WERI-Rb-1 (cell line): ENCODE data around the gene CPLX1.
A peak's percentile ranks its signal among the peaks of the same experiment; 100 is the strongest.

Experiments
- DNase-seq: peaks from one replicate; pipeline ENCODE4 v3.0.0-alpha.2; 2020
- H3K27ac ChIP-seq: fragments of 250-450 bp; sonication (Bioruptor Pico); 2 replicates; pipeline ENCODE4 v1.5.1; 2020; ENCODE audit warnings: mild to moderate bottlenecking, moderate library complexity
- H3K27me3 ChIP-seq: fragments of 250-450 bp; sonication (Bioruptor Pico); 2 replicates; pipeline ENCODE4 v1.5.1; 2021; ENCODE audit warnings: mild to moderate bottlenecking, low read depth, moderate library complexity; ENCODE audit not compliant: insufficient read depth, severe bottlenecking
- H3K36me3 ChIP-seq: fragments of 250-450 bp; sonication (Bioruptor Pico); 2 replicates; pipeline ENCODE4 v1.5.1; 2020; ENCODE audit warnings: mild to moderate bottlenecking, moderate library complexity
- H3K4me3 ChIP-seq: 2 replicates; pipeline ENCODE4 v1.5.1; 2011; ENCODE audit warnings: low read depth, mild to moderate bottlenecking, control low read depth, low read length
- H3K9me3 ChIP-seq: fragments of 250-450 bp; sonication (Bioruptor Pico); 2 replicates; pipeline ENCODE4 v1.5.1; 2021; ENCODE audit warnings: mild to moderate bottlenecking, moderate library complexity; ENCODE audit not compliant: severe bottlenecking
- TF ChIP-seq, protein P1 (sequence below): IDR thresholded peaks from 2 replicates; pipeline ENCODE4 v1.5.1; 2011; ENCODE audit warnings: low read depth, mild to moderate bottlenecking, control low read depth, inconsistent platforms, low read length

The CPLX1 gene

GRCh38 chr4:772776-773175 is 53.2 kb downstream of the CPLX1 start:
- peaks cover 77% of the 10 kb centered on the region for H3K36me3 ChIP-seq

DNA sequence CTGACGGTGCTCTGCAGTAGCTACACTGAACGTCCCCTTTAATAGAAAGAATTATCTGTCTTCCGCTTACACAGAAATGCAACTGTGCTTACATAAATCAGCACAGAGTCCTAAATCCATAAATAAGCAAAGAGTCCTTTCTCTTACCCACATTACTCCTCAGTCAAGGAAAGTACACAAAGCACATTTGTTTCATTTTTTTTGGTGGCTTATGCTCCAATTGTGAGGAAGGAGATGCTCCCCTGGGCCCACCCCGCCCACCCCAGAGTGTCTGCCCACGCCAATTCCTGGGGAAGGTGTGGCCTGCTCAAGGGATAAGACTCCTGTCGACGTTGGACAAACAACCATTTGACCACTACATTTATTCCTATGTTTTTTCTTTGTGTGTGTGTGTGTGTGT is 53.8 kb downstream of the CPLX1 start:
- Histone ChIP-seq H3K9me3 (no peaks in the 10 kb centered on the region), H3K27ac (peak overlapping the region; percentile 73), H3K27me3 (no peaks in the 10 kb centered on the region), H3K4me3 (no peak overlapping the region), H3K36me3 (peaks cover 73% of the 10 kb centered on the region)
- TF ChIP-seq, protein P1, sequence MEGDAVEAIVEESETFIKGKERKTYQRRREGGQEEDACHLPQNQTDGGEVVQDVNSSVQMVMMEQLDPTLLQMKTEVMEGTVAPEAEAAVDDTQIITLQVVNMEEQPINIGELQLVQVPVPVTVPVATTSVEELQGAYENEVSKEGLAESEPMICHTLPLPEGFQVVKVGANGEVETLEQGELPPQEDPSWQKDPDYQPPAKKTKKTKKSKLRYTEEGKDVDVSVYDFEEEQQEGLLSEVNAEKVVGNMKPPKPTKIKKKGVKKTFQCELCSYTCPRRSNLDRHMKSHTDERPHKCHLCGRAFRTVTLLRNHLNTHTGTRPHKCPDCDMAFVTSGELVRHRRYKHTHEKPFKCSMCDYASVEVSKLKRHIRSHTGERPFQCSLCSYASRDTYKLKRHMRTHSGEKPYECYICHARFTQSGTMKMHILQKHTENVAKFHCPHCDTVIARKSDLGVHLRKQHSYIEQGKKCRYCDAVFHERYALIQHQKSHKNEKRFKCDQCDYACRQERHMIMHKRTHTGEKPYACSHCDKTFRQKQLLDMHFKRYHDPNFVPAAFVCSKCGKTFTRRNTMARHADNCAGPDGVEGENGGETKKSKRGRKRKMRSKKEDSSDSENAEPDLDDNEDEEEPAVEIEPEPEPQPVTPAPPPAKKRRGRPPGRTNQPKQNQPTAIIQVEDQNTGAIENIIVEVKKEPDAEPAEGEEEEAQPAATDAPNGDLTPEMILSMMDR: no peak
- no peak for DNase-seq

More at GRCh38 chr4:772776-773175, 53.2 kb downstream of the CPLX1 start:
- H3K27ac ChIP-seq: peak overlapping the region; percentile 73
- no peak overlapping the region for H3K4me3 ChIP-seq
- TF ChIP-seq, protein P1: no peak
- H3K9me3 ChIP-seq: no peaks in the 10 kb centered on the region
- DNase-seq: no peak
- H3K27me3 ChIP-seq: no peaks in the 10 kb centered on the region

DNA sequence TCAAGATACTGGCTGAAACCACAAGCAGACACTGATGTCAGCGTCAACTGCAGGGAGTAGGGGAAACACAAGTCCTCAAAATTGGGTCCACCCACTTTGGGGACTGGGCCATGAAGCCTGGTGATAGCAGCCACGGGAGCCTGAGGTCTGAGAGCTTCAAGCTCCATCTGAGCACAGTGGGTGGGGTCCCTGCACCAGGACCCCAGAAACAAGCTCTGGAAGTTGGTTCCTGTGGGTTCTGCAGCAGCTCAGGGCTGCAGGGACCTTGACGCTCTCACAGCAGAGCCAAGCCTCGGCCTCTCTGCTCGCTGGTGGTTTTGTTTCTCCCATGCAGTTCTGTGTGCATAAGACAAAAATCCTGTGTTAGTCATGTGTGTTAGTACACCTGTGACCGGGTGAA is 54.5 kb downstream of the CPLX1 start:
- Histone ChIP-seq H3K27ac (peak overlapping the region; percentile 73), H3K27me3 (no peaks in the 10 kb centered on the region), H3K36me3 (peaks cover 74% of the 10 kb centered on the region), H3K4me3 (no peak overlapping the region), H3K9me3 (no peaks in the 10 kb centered on the region)
- TF ChIP-seq, protein P1: no peak
- no peak for DNase-seq

GRCh38 chr4:770022-770421 is 55.9 kb downstream of the CPLX1 start:
- H3K36me3 ChIP-seq: peaks cover 75% of the 10 kb centered on the region
- no peaks in the 10 kb centered on the region for H3K27me3 ChIP-seq
- peak; percentile 8 for DNase-seq
- TF ChIP-seq, protein P1: no peak
- no peak overlapping the region for H3K4me3 ChIP-seq
- no peaks in the 10 kb centered on the region for H3K9me3 ChIP-seq
- no peak overlapping the region for H3K27ac ChIP-seq

DNA sequence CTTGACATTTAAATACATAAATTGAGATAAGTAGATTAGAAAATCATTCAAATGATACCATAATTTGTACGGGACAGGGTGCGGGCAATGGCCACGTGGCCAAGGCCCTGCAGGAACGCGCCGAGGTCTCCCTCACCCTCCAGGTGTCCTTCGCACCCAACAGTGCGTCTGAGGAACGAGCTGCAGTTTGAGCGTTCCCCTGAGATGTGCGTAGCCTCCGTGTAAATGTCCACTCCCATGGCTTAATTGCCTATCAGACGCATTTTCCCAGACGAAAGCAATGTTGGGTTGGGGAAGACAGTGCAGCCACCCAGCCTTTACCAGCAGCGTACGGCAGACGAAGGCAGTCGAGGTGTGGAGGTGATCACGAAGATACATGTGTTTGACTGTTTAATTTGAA is 56.4 kb downstream of the CPLX1 start:
- no peak for DNase-seq

DNA sequence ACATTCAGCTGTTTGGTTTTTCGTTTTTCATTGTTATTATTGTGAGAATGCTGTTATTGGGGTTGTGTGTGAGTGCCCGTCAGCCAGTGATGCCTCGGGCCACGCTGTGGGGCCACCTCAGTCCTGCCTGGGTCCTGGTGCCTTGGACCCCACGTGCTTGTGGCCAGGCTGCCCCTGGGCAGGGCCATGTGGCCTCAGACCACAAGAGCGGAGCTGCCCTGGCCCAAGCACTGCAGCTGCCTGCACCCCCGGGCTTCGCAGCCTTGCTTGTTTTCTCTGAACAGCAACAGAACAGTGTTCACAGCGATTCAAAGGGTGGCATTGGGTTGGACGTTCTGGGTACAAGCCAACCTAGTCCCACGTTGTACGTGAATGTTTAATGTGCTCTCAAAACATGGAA is 56.9 kb downstream of the CPLX1 start:
- H3K36me3 ChIP-seq: peaks cover 83% of the 10 kb centered on the region

More for the DNA sequence above, 56.4 kb downstream of the CPLX1 start:
- H3K9me3 ChIP-seq: peaks cover 4% of the 10 kb centered on the region
- TF ChIP-seq, protein P1: no peak
- H3K36me3 ChIP-seq: peaks cover 78% of the 10 kb centered on the region
- H3K27me3 ChIP-seq: no peaks in the 10 kb centered on the region
- H3K4me3 ChIP-seq: no peak overlapping the region
- no peak overlapping the region for H3K27ac ChIP-seq

More for the DNA sequence above, 56.9 kb downstream of the CPLX1 start:
- no peak overlapping the region for H3K4me3 ChIP-seq
- H3K27ac ChIP-seq: no peak overlapping the region
- DNase-seq: peak; percentile 7
- TF ChIP-seq, protein P1: no peak
- no peaks in the 10 kb centered on the region for H3K27me3 ChIP-seq
- H3K9me3 ChIP-seq: peaks cover 8% of the 10 kb centered on the region
